Body of pancreas (tissue), 4 donors: Measurements from ENCODE around the gene INPP5D.

Experiments
- CTCF ChIP-seq, 7 experiments: fragments of 450-650 bp in 4 of 7; fragments of 200-600 bp in 3 of 7; sonication (generic) in 3 of 7; IDR thresholded peaks; one replicate each; pipeline ENCODE4 v1.5.1; 2016 to 2019; ENCODE audit warnings: antibody characterized with exemption in 7 of 7
- POLR2A ChIP-seq, 3 donors: fragments of 450-650 bp; IDR thresholded peaks; one replicate each; pipeline ENCODE4 v1.6.1; 2016; ENCODE audit warnings: antibody characterized with exemption in 3 of 3, mild to moderate bottlenecking in 2 of 3

- TF ChIP-seq CTCF (IDR thresholded peaks at IDR 0.05) (no peak), POLR2A (IDR thresholded peaks at IDR 0.05) (no peak)
These were observed 8.6 kb upstream of the INPP5D start for GRCh38 chr2:233051241-233052149.
